HPDE6-E6E7 (cell line): ENCODE measurements around the gene RDH12.
A peak's percentile ranks its signal among the peaks of the same experiment; 100 is the strongest.

ENCODE experiments used
- DNase-seq: peaks from one replicate; pipeline ENCODE4 v3.0.0; 2011; ENCODE audit warnings: missing footprints; ENCODE audit errors: extremely low spot score

RDH12 gene

DNA sequence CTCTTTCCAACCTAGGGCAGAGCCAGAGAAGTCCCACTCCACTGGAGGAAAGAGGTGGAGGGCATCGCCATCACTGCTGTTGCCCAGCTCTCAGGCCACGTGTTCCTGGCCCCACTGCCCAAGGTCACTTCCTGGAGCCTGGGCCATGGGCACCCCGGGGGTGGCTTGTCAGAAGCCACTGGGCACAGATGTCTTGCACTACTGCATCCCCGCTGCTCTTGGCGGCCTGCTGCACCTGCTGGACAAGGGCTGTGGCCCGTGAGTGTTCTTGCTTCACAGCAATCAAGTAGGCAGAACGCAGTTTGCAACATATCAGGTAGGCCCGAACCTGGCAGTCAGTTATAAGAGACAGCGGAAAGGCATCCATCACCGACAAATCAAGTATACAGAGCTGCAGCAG is 46.6 kb downstream of the RDH12 start:
- DNase-seq, result no peak

DNA sequence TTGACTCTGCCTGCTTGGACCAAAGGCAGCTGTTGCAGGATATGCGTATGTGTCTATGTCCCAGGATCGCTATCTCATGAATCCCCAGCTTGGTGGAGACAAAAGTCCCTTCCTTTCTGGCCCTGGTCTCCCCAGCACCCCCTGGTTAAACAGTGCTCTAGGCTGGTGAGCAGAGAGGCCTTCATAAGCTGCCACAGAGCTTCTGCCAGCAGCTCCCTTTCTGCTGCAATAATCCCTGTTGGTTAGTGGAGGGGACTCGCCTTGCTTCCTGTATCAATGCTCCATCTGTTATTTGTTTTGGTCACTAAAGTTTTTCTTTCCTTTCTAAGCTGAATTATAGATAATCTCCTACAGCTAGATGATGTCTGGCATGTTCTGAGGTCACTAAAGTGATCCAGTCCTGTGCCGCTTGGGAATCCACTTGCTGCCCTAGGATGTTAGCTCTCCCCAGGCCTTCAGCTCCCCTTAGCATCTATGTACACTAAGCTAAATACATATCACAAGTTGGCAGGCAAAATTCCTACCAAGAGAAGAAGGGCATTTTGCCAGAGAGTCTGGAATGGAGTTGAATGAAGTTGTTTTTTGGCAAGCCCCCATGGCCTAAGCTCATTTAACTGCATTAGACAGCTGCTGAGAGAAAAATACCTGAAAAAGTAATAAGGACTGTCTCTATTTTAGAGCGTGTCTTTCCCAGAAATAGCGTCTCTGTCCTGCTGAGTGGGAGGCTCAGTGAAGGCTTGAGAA is 47.8 kb downstream of the RDH12 start:
- no peak for DNase-seq

GRCh38 chr14:67756496-67756895 is 54.8 kb downstream of the RDH12 start:
- DNase-seq, result no peak

DNA sequence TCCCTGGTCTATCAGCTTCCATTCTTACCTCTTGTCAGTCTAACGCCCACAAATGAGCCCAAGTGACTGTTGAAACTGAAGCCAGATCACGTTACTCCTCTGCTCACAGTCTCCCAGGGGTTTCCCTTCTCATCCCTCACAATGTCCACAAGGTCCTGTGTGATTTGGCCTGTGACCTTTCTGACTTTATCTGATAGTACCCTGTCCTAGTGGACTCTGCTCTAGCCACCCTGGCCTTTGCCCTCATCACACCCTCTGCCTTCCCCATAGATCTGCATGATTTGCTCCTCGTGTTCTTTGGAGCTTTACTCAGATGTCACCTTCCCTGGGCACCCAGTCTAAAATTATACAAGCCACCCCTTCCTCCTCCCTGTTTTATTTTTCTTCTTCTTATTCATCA is 55.5 kb downstream of the RDH12 start:
- DNase-seq, result no peak

GRCh38 chr14:67759916-67760315 is 58.2 kb downstream of the RDH12 start:
- no peak for DNase-seq

- DNase-seq, result no peak
These were observed 60.4 kb downstream of the RDH12 start for GRCh38 chr14:67762051-67762450.

GRCh38 chr14:67763158-67763822 is 61.6 kb downstream of the RDH12 start:
- no peak for DNase-seq

DNA sequence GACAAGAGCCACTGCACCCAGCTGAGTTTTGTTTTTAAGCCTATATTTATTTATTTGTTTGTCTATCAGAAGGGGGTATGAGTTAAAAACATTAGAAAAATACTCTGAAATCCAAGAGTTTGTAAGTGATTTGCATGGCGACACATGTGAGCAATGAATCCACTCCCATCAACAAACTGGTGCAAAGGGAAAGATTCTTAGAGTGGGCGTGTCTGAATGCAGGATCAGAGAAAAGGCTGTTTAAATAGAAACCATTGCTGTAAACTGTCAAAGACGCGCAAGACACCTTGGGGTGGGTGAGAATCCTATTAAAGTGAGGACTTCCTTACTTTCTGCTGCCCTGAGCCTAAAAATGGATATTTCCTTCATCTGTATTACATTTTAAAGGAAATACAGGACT is 62.8 kb downstream of the RDH12 start:
- no peak for DNase-seq

DNA sequence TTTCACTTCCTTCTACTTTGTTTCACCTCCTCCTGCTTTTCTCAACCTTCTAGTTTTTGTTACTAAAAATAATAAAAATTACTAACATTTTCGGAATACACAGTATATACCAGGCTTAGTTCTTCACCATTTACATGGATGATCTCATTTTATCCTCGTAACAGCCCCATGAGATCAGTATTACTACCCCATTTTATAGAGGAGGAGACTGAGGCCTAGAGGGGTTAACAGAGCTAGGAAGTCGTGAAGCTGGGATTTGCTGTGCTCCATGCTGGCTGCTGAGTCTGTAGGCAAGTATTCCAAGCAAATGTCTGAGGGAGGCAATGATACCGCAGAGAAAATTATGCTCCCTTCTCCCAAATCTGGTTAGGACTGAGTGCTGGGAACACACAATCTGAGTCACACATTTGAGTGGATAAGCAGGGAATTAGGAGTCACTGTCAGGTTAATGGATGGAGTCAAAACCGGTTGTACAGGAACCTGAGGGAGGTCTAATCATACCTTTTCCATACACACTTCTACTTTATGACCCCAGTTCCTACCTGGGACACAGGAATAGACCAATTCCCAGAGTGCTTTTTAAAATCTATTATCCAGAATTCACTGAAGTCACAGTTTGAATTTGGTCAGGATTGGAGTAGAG is 63.6 kb downstream of the RDH12 start:
- peak; percentile 39 for DNase-seq

- DNase-seq, result no peak
These were observed 64.5 kb downstream of the RDH12 start for GRCh38 chr14:67766035-67766680.

DNA sequence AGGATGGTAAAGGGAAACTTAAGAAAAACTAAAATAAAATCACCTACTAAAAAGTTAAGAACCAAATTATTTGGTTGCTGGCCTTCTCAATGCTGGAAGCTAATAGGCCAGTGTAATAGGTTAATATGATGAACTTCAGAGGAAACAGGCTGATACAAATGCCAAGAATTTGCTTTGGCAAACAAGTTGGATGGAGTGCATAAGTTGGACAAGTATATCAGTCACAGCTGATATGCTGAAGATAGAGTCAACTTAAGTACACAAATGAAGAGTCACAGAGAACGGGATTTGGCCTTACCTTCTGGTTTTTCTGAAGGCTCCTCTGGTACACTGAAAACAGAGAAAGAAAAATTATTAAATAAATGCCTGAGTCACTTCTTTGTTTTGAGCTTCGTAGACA is 66.5 kb downstream of the RDH12 start:
- no peak for DNase-seq

DNA sequence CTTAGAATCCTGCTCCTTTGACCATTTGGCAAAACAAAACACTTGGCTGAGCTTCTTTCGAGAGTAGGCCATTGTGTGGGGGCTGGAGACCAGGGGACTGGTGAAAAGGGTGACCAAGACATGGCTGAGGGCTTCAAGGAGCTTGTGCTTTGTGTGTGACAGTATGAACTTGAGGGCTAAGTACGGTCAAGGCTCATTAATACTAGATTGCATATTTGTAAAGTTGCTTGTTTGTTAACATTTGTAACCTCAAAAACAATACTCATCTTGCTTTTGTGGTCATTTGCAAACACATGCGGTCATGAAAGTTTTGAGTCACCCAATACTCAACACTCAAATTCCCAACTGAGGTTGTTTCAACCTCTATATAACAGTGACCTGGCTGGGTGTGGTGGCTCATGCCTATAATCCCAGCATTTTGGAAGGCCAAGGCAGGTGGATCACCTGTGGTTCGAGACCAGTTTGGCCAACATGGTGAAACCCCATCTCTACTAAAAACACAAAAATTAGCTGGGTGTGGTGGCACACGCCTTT is 72.2 kb downstream of the RDH12 start:
- no peak for DNase-seq

- DNase-seq, result no peak
These were observed 75.1 kb downstream of the RDH12 start for GRCh38 chr14:67776653-67777322.

GRCh38 chr14:67778792-67779191 is 77.1 kb downstream of the RDH12 start:
- DNase-seq, result no peak

GRCh38 chr14:67782090-67782489 is 80.4 kb downstream of the RDH12 start:
- no peak for DNase-seq
